ENCODE data around the gene STAT6. TPM values are rescaled to one million over a fixed set of nuclear protein-coding genes. Genes with fewer than 3 reads are reported as not detected.

The STAT6 gene
- total and polyA plus RNA-seq, 2 of the 8 experiments (the other 6 are each of a cell fraction or from before 2014, with no cell fraction given) = 32.9 to 38.7 TPM

DNA sequence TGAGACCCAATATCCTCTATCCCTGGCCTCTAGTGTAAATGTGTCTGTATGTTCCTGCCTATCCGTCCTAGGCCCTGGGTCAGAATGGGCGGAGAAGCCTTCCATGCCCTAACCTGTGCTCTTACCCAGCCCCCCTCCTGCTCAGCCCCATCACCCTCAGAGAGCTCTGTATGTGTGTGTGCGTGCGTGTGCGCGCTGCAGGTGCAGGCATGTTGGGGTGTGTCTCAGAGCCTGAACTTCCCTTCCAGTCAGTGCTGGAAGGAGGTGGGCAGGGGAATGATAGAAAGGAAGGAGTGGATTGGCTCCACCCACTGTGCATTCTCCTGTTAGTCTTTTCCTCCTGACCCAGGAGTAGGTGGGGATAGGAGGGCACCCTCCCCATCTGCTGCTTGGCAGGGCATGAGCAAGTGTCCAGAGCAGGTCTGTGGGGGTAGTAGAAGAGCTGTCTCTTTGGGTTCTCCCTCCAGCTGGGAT is 15.0 kb downstream of the STAT6 start (continued):
- TF ChIP-seq KDM4A (IDR thresholded peaks at IDR 0.05; ENCODE audit: low read depth, low read length, severe bottlenecking) = no peak

Measured in H1 (cell line).